HG02642 (cell line): ENCODE results near the gene TACR1.
"Not testable (repeated sequence)": the region's sequence is repeated elsewhere in the genome, so short reads cannot be mapped to it uniquely, and the experiment has no call there.

Experiments
- ATAC-seq: cut with Tn5 transposase; IDR thresholded peaks from one replicate; pipeline ENCODE4 v1.9.1; 2021; ENCODE audit warnings: mild to moderate bottlenecking; ENCODE audit not compliant: unreplicated experiment, poor library complexity

Gene TACR1

GRCh38 chr2:75199428-75200011 is at the start of gene TACR1:
Gene TACR1 (minus strand): TSS chr2:75199520. CDS start chr2:75198934, 586 bp downstream.
- ATAC-seq: peak; percentile 89

GRCh38 chr2:75248581-75248980 is 49.3 kb upstream of the TACR1 start:
- not testable (repeated sequence) for ATAC-seq

- ATAC-seq: no peak
These were observed 47.3 kb upstream of the TACR1 start for GRCh38 chr2:75246441-75247167.

GRCh38 chr2:75243219-75243618 is 43.9 kb upstream of the TACR1 start:
- ATAC-seq: no peak

- no peak for ATAC-seq
These were observed 42.4 kb upstream of the TACR1 start for GRCh38 chr2:75241696-75242095.

GRCh38 chr2:75238670-75239330 is 39.5 kb upstream of the TACR1 start:
- ATAC-seq: no peak

GRCh38 chr2:75237296-75237695 is 38.0 kb upstream of the TACR1 start:
- ATAC-seq: no peak

- ATAC-seq: no peak
These were observed 34.6 kb upstream of the TACR1 start for GRCh38 chr2:75233965-75234364.

- ATAC-seq: no peak
These were observed 27.3 kb upstream of the TACR1 start for GRCh38 chr2:75226617-75227016.

- ATAC-seq: no peak
These were observed 26.8 kb upstream of the TACR1 start for GRCh38 chr2:75226099-75226498.

- no peak for ATAC-seq
These were observed 25.3 kb upstream of the TACR1 start for GRCh38 chr2:75224636-75225094.

GRCh38 chr2:75222527-75222926 is 23.2 kb upstream of the TACR1 start:
- ATAC-seq: no peak

GRCh38 chr2:75221862-75222261 is 22.5 kb upstream of the TACR1 start:
- ATAC-seq: no peak

- ATAC-seq: not testable (repeated sequence)
These were observed 19.9 kb upstream of the TACR1 start for GRCh38 chr2:75219213-75219612.

GRCh38 chr2:75211266-75211770 is 12.0 kb upstream of the TACR1 start:
- ATAC-seq: no peak

- ATAC-seq: no peak
These were observed 11.1 kb upstream of the TACR1 start for GRCh38 chr2:75210409-75210808.

- ATAC-seq: no peak
These were observed 9.4 kb upstream of the TACR1 start for GRCh38 chr2:75208738-75209137.

GRCh38 chr2:75204833-75205232 is 5.5 kb upstream of the TACR1 start:
- ATAC-seq: no peak

- no peak for ATAC-seq
These were observed 3.0 kb upstream of the TACR1 start for GRCh38 chr2:75202359-75202758.

GRCh38 chr2:75200140-75201096 is 1.1 kb upstream of the TACR1 start:
- ATAC-seq: peak; percentile 34
